Suppressor macrophage treated with lipopolysaccharide for 4 hours (primary cell): ENCODE measurements around the gene UQCRFS1.
A peak's percentile ranks its signal among the peaks of the same experiment; 100 is the strongest.
"Not testable (repeated sequence)": the region's sequence is repeated elsewhere in the genome, so short reads cannot be mapped to it uniquely, and the experiment has no call there.

Experiments used
- DNase-seq: peaks from one replicate; pipeline ENCODE4 v3.0.0-alpha.2; 2020

UQCRFS1 gene

GRCh38 chr19:29212648-29213573 is at the start of gene UQCRFS1:
UQCRFS1 (minus strand) TSS chr19:29213151; CDS start chr19:29213118, 33 bp downstream.
- peak; percentile 97 for DNase-seq

- no peak for DNase-seq
Measured at GRCh38 chr19:29262085-29262484, 49.1 kb upstream of the UQCRFS1 start.

GRCh38 chr19:29260477-29261317 is 47.7 kb upstream of the UQCRFS1 start:
- peak; percentile 26 for DNase-seq

GRCh38 chr19:29259867-29260281 is 46.9 kb upstream of the UQCRFS1 start:
- no peak for DNase-seq

GRCh38 chr19:29259153-29259552 is 46.2 kb upstream of the UQCRFS1 start:
- no peak for DNase-seq

- no peak for DNase-seq
Measured at GRCh38 chr19:29256516-29256915, 43.6 kb upstream of the UQCRFS1 start.

- DNase-seq = no peak
Measured at GRCh38 chr19:29255912-29256311, 43.0 kb upstream of the UQCRFS1 start.

- no peak for DNase-seq
Measured at GRCh38 chr19:29255006-29255405, 42.1 kb upstream of the UQCRFS1 start.

- DNase-seq = not testable (repeated sequence)
Measured at GRCh38 chr19:29249798-29250197, 36.8 kb upstream of the UQCRFS1 start.

GRCh38 chr19:29248332-29248844 is 35.4 kb upstream of the UQCRFS1 start:
- no peak for DNase-seq

- DNase-seq = no peak
Measured at GRCh38 chr19:29247872-29248271, 34.9 kb upstream of the UQCRFS1 start.

GRCh38 chr19:29247471-29247870 is 34.5 kb upstream of the UQCRFS1 start:
- DNase-seq = no peak

GRCh38 chr19:29247051-29247450 is 34.1 kb upstream of the UQCRFS1 start:
- no peak for DNase-seq

- DNase-seq = no peak
Measured at GRCh38 chr19:29245215-29245614, 32.3 kb upstream of the UQCRFS1 start.

GRCh38 chr19:29241324-29241723 is 28.4 kb upstream of the UQCRFS1 start:
- no peak for DNase-seq

- DNase-seq = no peak
Measured at GRCh38 chr19:29239213-29239776, 26.3 kb upstream of the UQCRFS1 start.

GRCh38 chr19:29233591-29233990 is 20.6 kb upstream of the UQCRFS1 start:
- DNase-seq = no peak

GRCh38 chr19:29232315-29232852 is 19.4 kb upstream of the UQCRFS1 start:
- no peak for DNase-seq

GRCh38 chr19:29231306-29231705 is 18.4 kb upstream of the UQCRFS1 start:
- DNase-seq = not testable (repeated sequence)

GRCh38 chr19:29217616-29218015 is 4.7 kb upstream of the UQCRFS1 start:
- no peak for DNase-seq

GRCh38 chr19:29216021-29216420 is 3.1 kb upstream of the UQCRFS1 start:
- DNase-seq = no peak

- DNase-seq = no peak
Measured at GRCh38 chr19:29215322-29215845, 2.4 kb upstream of the UQCRFS1 start.

- DNase-seq = no peak
Measured at GRCh38 chr19:29214411-29214810, 1.5 kb upstream of the UQCRFS1 start.
